GM13977 (cell line): ENCODE data around the gene SLC13A5.
A peak's percentile ranks its signal among the peaks of the same experiment; 100 is the strongest.

Source experiments
- DNase-seq: peaks from one replicate; pipeline ENCODE4 v3.0.0; 2012; ENCODE audit warnings: low spot score
- in situ Hi-C: fragments of 300-500 bp; cut with MboI; formaldehyde crosslinking; loops from one replicate; pipeline ENCODE4 v1.12.0; 2022; ENCODE audit warnings: low sequenced_read_pairs, low pct_unique_long_range_greater_than_20kb, mixed read lengths, inconsistent platforms; ENCODE audit not compliant: unreplicated experiment
- TF ChIP-seq, protein P1 (sequence below): IDR thresholded peaks from 2 replicates; pipeline ENCODE4 v1.5.1; 2012; ENCODE audit warnings: mild to moderate bottlenecking, control low read depth; ENCODE audit not compliant: insufficient read depth; ENCODE audit errors: extremely low read depth, missing control alignments

SLC13A5 gene

DNA sequence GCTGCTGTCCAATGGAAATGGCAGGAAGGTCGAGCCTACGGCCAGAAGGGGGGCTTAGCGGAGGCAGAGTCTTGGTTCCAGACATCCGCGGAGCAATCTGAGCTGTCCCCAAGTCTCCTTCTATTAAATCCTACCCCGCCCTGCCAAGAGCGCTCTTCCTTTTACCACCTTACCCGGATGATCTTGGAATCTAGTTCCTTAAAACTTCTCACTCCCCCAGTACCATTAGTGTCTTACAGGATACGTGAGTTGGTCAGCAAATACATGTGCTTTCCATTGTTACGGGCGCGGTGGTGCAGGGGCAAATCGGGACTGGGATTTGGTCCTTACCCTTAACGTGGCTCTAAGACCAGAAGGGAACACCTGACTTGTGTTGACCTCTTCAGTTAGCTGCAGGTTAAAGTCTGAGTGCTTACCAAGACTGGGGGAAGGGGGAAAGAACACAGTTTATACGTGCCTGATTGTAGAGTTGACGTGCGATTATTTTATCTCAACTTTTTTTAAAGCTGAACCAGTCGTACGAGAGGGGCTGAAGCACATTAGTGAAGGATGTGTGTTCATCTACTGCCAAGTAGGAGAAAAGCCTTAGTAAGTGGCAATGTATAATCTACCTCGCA, 71.8 kb downstream of the SLC13A5 start:
- DNase-seq = no peak
- in situ Hi-C loops = no loop called here
- TF ChIP-seq, protein P1, sequence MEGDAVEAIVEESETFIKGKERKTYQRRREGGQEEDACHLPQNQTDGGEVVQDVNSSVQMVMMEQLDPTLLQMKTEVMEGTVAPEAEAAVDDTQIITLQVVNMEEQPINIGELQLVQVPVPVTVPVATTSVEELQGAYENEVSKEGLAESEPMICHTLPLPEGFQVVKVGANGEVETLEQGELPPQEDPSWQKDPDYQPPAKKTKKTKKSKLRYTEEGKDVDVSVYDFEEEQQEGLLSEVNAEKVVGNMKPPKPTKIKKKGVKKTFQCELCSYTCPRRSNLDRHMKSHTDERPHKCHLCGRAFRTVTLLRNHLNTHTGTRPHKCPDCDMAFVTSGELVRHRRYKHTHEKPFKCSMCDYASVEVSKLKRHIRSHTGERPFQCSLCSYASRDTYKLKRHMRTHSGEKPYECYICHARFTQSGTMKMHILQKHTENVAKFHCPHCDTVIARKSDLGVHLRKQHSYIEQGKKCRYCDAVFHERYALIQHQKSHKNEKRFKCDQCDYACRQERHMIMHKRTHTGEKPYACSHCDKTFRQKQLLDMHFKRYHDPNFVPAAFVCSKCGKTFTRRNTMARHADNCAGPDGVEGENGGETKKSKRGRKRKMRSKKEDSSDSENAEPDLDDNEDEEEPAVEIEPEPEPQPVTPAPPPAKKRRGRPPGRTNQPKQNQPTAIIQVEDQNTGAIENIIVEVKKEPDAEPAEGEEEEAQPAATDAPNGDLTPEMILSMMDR = no peak

DNA sequence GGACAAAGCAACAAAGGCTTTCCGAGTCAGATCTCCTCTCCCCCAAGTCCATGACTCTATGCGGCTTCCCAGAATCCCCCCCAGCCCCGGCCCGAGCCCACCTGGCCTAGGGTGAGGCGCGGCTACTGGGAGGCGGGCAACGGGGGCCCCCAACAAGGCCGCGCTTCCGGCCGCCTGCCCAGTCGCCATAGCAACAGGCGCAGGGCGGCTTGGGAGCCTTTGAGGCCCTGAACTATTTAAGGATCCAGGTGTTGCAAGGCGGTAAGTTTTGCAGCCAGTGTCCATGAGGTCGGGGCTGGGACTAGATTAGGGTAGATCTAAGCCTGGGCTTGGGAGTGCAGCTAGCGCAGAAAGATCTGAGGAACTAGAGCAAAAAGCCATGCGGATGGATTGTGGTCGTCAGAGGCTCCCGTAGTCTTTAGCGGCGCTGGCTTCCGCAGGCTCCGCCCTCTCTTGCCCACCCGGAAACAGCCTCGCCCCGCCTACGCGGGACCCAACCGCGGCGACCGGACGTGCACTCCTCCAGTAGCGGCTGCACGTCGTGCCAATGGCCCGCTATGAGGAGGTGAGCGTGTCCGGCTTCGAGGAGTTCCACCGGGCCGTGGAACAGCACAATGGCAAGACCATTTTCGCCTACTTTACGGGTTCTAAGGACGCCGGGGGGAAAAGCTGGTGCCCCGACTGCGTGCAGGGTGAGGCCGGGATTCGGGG, 72.5 kb downstream of the SLC13A5 start, which contains the start of the genes KIAA0753 and TXNDC17:
KIAA0753 (minus strand) TSS at position 176 of the 711 bp plus-strand sequence. CDS start 5,608 bp downstream, outside the sequence.
TXNDC17 (plus strand) TSS at position 525 of the 711 bp plus-strand sequence; CDS start at position 548, 23 bp downstream.
- peak; percentile 89 for DNase-seq
- TF ChIP-seq, protein P1 = no peak
- in situ Hi-C loops = no loop called here

DNA sequence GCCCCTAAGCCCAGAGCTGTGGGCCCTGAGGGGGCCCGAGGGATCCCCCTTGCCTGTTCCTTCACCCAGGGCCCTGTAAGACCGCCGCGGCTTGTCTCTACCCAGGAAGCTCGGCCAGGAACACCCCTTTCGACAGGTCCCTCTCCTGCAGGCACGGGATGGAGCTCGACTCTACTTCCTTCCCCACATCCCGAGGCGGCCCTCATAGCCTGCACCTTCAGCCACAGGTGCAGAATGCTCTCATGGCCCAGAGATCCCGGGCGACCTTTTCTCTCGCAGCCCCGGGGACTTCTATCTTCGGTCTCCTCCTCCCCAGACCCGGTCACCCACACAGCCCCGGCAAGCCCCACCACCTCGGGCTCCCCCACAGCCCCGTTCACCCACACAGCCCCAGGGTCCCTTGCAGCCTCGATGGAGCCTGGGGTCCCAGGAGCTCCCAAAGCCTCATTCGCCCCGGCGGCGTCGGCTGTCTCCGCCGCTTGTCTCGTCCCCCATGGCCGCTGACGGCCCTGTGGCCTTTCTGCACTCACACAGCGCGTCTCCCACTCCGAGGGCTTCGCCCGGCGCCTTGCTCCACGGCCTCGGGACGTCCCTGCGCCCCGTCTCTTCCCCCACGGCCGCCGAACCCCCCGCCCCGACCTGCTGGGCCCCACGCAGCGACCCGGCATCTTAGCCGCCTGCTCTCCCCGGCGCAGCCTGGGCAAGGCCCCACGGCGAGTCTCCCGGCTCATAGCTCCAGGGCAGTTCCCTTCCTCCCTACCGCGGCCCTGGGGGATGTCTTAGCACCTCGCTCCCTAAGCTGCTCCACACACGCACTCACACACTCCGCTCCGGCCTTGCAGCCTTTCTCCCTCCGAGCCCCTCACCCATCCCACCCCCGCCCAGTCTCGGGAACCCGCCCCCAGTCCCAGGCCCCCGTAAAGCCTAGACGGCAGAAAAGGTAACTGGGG, 73.3 kb downstream of the SLC13A5 start:
- DNase-seq = peak; percentile 33
- in situ Hi-C loops = no loop called here
- TF ChIP-seq, protein P1 = no peak

DNA sequence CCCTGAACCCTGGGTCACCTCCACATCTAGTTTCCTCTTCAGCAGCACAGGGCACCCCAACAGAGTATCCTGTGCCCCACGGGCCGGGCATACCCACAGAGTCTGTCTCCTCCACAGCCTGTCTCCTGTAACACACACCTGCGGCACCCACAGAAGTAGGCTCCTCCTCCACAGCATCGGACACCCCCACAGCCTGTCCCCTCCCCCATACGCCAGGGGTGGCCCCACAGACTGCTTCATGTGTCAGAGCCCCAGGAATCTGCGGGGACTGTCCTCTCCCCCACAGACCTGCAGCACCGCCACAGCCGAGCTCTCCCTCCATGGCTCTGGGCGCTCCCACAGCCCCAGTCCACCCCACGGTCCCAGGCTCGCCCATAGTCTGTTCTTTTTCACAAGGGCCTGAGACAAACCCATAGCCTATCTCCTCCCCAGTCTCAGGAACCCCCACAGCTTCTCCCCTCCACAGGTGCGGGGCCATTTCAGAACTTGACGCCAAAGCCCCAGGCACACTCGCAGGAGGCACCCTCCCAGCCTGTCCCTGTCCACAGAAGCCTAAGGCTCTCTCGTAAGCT, 74.1 kb downstream of the SLC13A5 start:
- in situ Hi-C loops = no loop called here
- no peak for DNase-seq
- TF ChIP-seq, protein P1 = no peak

DNA sequence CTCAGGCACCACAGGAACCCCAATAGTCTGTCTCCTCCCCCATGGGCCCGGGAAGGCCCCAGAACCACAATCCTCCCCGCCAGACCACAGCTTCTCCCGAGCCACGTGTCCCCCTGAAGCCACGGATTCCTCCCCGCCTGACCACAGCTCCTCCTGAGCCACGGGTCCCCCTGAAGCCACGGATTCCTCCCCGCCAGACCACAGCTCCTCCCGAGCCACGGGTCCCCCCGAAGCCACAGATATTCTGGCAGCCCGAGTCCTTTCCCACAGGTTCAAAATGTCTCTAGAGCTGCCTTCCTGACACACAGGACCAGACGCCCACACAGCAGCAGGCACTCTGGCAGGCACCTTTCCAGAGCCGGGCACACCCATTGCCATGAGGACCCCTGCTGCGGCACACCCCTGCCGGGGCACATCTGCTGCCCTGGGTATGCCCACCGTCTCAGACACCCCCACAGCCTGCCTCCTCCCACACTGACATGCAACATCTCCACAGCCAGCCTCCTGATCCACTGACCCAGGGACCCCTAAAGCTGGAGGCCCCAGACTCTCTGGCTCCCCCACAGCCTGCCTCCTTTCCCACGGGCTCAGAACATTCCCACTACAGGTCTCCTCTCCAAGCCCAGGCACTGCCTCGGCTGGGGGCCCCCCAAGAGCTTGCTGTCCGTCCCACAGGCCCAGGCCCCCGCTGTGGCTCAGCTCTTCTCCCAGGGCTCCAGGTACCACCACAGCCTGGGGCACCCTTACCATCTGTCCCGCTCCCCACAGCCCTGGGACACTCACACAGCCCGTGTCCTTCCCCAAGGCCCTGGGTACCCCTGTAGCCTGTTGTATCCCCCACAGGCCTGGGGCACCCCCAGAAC, 74.9 kb downstream of the SLC13A5 start:
- no peak for DNase-seq
- TF ChIP-seq, protein P1 = no peak
- in situ Hi-C loops = no loop called here

DNA sequence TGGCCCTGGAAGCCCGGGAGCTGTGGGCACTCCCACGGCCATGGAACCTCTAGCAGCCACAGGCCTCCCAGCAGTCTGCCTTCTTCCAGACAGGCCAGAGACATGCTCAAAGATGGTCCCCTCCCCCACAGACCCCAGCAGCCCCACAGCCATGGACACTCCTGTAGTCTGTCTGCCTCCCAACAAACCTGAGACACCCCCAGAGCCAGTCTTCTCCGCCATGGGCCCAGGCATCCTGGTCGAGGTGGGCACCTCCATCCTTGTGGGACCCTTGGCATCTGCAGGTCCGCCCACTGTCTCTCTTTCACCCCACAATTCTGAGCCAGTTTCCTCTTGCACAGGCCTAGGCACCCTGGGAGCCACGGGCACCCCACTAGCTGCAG, 75.7 kb downstream of the SLC13A5 start:
- DNase-seq = no peak
- TF ChIP-seq, protein P1 = no peak
- in situ Hi-C loops = no loop called here
